ENCODE measurements around the gene CFAP69. TPM values are rescaled to one million over a fixed set of nuclear protein-coding genes. Genes with fewer than 3 reads are reported as not detected.
A peak's percentile ranks its signal among the peaks of the same experiment; 100 is the strongest.

CFAP69 gene
- total and polyA plus RNA-seq, 8 donors, result 4.5 to 14.0 (median 11.3) TPM

GRCh38 chr7:90313907-90314306 is 68.9 kb downstream of the CFAP69 start:
- Histone ChIP-seq H3K27me3 (peaks cover 9 to 17% of the 10 kb centered on the region in 2 donors), H3K36me3 (no peaks in the 10 kb centered on the region), H3K27ac (no peak overlapping the region), H3K4me3 (no peak overlapping the region), H3K4me1 (no peaks in the 10 kb centered on the region), H3K9me3 (no peaks in the 10 kb centered on the region)
- ATAC-seq, result no peak
- TF ChIP-seq CTCF (IDR thresholded peaks at IDR 0.05), result no peak
- no peak for DNase-seq
- intact Hi-C loops (cut with DNase I), result no loop called here

- H3K36me3 ChIP-seq, result no peaks in the 10 kb centered on the region
- ATAC-seq, result no peak
- intact Hi-C loops (cut with DNase I), result no loop called here
- no peak for TF ChIP-seq CTCF (IDR thresholded peaks at IDR 0.05)
- H3K9me3 ChIP-seq, result no peaks in the 10 kb centered on the region
- no peak overlapping the region for H3K27ac ChIP-seq
- peaks cover 0 to 7% of the 10 kb centered on the region in 2 donors for H3K4me1 ChIP-seq
- no peak overlapping the region for H3K4me3 ChIP-seq
- no peak for DNase-seq
- H3K27me3 ChIP-seq, result peaks cover 43 to 72% of the 10 kb centered on the region in 2 donors
These were observed 75.0 kb downstream of the CFAP69 start for GRCh38 chr7:90320014-90320413.

DNA sequence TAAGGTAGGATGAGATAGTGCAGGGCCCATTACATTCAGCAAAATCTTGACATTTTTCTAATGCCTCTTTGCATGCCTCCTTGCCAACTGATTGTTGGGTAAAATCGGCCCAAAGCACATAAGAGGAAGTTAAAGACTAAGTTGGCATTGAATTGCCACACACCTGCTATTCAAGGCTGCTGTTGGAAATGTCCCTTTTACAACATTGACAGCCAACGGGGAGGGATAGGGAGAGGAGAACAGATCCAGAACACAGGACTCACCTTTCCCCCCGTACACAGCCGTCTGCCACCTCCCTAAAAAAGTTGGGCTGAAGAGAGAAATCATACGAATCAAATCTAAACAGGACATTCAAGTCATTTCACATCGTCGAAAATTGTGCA is 75.4 kb downstream of the CFAP69 start:
- no peak for TF ChIP-seq CTCF (IDR thresholded peaks at IDR 0.05)
- Histone ChIP-seq H3K36me3 (no peaks in the 10 kb centered on the region), H3K27me3 (peaks cover 43 to 76% of the 10 kb centered on the region in 2 donors), H3K27ac (no peak overlapping the region), H3K4me3 (peak overlapping the region in 1 of 2 donors; percentile 3), H3K4me1 (peaks cover 0 to 7% of the 10 kb centered on the region in 2 donors), H3K9me3 (no peaks in the 10 kb centered on the region)
- no peak for ATAC-seq
- no peak for DNase-seq
- intact Hi-C loops (cut with DNase I), result no loop called here

DNA sequence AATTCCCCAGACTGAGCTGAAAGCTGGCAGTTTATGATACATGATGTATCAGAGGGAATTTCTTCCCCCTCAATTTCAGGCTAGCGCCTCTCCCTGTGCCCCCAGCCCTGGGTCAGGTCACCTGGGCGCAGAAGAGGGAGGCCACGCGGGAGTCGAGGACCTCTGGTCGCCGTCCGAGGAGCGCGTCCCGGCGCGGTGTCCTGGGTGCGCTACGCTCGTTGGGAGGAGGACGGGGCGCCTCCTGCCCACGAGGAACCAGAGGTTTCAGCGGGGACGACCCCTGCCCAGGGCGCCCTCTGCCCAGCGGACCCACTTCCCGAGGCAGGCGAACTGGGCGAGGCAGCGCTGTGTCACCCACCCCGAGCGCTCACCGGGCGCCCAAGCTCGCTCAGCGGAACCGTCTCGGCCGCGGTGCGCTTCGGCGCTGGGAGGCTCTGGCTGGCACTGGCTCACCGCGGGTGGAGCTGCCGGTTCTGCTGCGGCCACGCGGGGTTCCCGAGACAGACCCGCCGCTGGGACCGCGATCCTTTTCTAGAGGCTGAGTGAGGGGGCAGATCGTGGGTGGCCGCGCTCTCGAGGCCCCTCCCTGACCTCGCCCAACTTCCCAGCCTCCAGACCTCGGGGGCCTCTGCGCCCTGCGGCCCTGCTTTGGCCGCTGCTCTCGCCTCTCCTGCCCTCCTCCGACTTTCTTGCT is 76.0 kb downstream of the CFAP69 start, which contains the start of gene FAM237B:
FAM237B (minus strand) TSS at position 504 of the 694 bp plus-strand sequence. CDS start 1,556 bp downstream, outside the sequence.
- no peak within 1 kb of the TSS for H3K27ac ChIP-seq
- TF ChIP-seq CTCF (IDR thresholded peaks at IDR 0.05), result no peak
- DNase-seq (peak in 2 of 4 donors; percentile 9 to 80), ATAC-seq (peak; percentile 56)
- peaks cover 0 to 7% of the 10 kb centered on the region in 2 donors for H3K4me1 ChIP-seq
- H3K9me3 ChIP-seq, result no peaks in the 10 kb centered on the region
- no peaks in the 10 kb centered on the region for H3K36me3 ChIP-seq
- intact Hi-C loops (cut with DNase I), result no loop called here
- peaks cover 43 to 77% of the 10 kb centered on the region in 2 donors for H3K27me3 ChIP-seq
- peak within 1 kb of the TSS in 1 of 2 donors; percentile 3 for H3K4me3 ChIP-seq

DNA sequence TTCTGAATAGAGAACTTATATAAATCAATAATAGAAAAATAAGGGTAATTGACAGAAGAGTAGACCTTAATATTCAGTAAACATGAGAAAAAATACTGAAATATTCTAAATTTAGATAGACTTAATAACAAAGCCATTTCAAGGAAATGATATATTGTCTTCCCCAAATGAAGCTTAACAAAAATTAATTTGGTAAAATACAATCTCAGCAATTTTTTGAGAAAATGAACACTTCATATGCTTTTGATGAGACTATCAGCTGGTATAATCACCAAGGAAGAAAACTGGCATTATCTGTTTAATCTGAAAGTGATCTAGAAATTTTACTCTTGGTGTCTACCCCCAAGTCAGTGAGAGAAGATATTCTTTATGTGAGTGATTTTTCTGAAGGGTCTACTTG is 77.9 kb downstream of the CFAP69 start:
- no peak overlapping the region for H3K4me3 ChIP-seq
- H3K9me3 ChIP-seq, result no peaks in the 10 kb centered on the region
- ATAC-seq (no peak), DNase-seq (no peak)
- no peaks in the 10 kb centered on the region for H3K36me3 ChIP-seq
- TF ChIP-seq CTCF (IDR thresholded peaks at IDR 0.05), result no peak
- intact Hi-C loops (cut with DNase I), result no loop called here
- H3K27ac ChIP-seq, result no peak overlapping the region
- peaks cover 0 to 7% of the 10 kb centered on the region in 2 donors for H3K4me1 ChIP-seq
- peaks cover 43 to 73% of the 10 kb centered on the region in 2 donors for H3K27me3 ChIP-seq
